Endothelial cell of umbilical vein (primary cell): ENCODE measurements around the gene ACMSD. TPM values are rescaled to one million over a fixed set of nuclear protein-coding genes. Genes with fewer than 3 reads are reported as not detected.

ENCODE experiments used
- BruUV-seq: library from RNA; stranded (reverse); fragments of 400-500 nt; replicated peaks from 2 replicates; lab custom pipeline; 2021; lab: Mats Ljungman, UMichigan
- CTCF ChIA-PET: fragments of 300-600, 350-600 bp; sonication (Branson Sonifier 250); formaldehyde crosslinking; loops from one replicate; lab custom pipeline; 2021; ENCODE audit warnings: antibody characterized with exemption, inconsistent platforms; lab: Charles Lee
- POLR2A ChIA-PET: fragments of 300-600, 350-600 bp; sonication (Branson Sonifier 250); formaldehyde crosslinking; loops from one replicate; lab custom pipeline; 2021; ENCODE audit warnings: antibody characterized with exemption, inconsistent platforms; lab: Charles Lee
- DNase-seq: peaks from one replicate; pipeline ENCODE4 v3.0.0-alpha.2; 2011; ENCODE audit warnings: low read depth, low spot score
- FAIRE-seq: peaks from 2 replicates; lab custom pipeline; 2011; peaks lifted over from hg19 to GRCh38; lab: Jason Lieb, UNC
- H2AFZ ChIP-seq: 2 replicates; pipeline ENCODE4 v1.6.0; 2012; ENCODE audit warnings: low read depth, low read length, control low read depth, inconsistent platforms
- H3K27ac ChIP-seq: 2 replicates; pipeline ENCODE4 v1.5.1; 2011; ENCODE audit warnings: low read depth, mild to moderate bottlenecking, control low read depth, low read length, moderate library complexity; ENCODE audit not compliant: insufficient read depth
- H3K27me3 ChIP-seq, 2 experiments: 2 replicates each; pipeline versions ENCODE4 v1.6.0 to v1.6.1; 2011; ENCODE audit warnings: low read length in 2 of 2, mixed read lengths in 1 of 2; ENCODE audit not compliant: control insufficient read depth in 2 of 2, insufficient read depth in 2 of 2
- H3K36me3 ChIP-seq, 2 experiments: 2 replicates in 1 of 2; 3 replicates in 1 of 2; pipeline ENCODE4 v1.5.1; 2011; ENCODE audit warnings: low read length in 2 of 2, mild to moderate bottlenecking in 1 of 2, moderate library complexity in 1 of 2; ENCODE audit not compliant: control insufficient read depth in 2 of 2, insufficient read depth in 2 of 2; ENCODE audit errors: extremely low read depth in 1 of 2
- H3K4me1 ChIP-seq: 3 replicates; pipeline ENCODE4 v1.5.1; 2011; ENCODE audit warnings: mild to moderate bottlenecking, low read length; ENCODE audit not compliant: control insufficient read depth, insufficient read depth; ENCODE audit errors: extremely low read depth
- H3K4me2 ChIP-seq: 2 replicates; pipeline ENCODE4 v1.6.1; 2011; ENCODE audit warnings: low read length, control low read depth, mixed read lengths; ENCODE audit not compliant: insufficient read depth
- H3K4me3 ChIP-seq, 3 experiments: fragments of 200-600 bp in 1 of 3; sonication (generic), shearing (Covaris generic) in 1 of 3; replicated peaks in 1 of 3; 2 replicates each; pipeline ENCODE4 v1.5.1; 2011 to 2016; ENCODE audit warnings: control low read depth in 3 of 3, low read length in 3 of 3, mild to moderate bottlenecking in 2 of 3, inconsistent platforms in 1 of 3, low read depth in 1 of 3, moderate library complexity in 1 of 3; ENCODE audit not compliant: insufficient read depth in 1 of 3
- H3K79me2 ChIP-seq: 2 replicates; pipeline ENCODE4 v1.6.0; 2012; ENCODE audit warnings: low read length, inconsistent platforms; ENCODE audit not compliant: control insufficient read depth, insufficient read depth
- H3K9ac ChIP-seq: replicated peaks from 2 replicates; pipeline ENCODE3; 2011; ENCODE audit warnings: low read length, control low read depth; ENCODE audit not compliant: insufficient read depth; ENCODE audit errors: extremely low read depth
- H3K9me1 ChIP-seq: replicated peaks from 3 replicates; pipeline ENCODE4 v1.6.0; 2011; ENCODE audit warnings: mild to moderate bottlenecking, low read length; ENCODE audit not compliant: control insufficient read depth, insufficient read depth; ENCODE audit errors: extremely low read depth
- H3K9me3 ChIP-seq: replicated peaks from 2 replicates; pipeline ENCODE4 v1.5.1; 2012; ENCODE audit warnings: low read length, inconsistent platforms; ENCODE audit not compliant: control insufficient read depth, insufficient read depth
- H4K20me1 ChIP-seq: replicated peaks from 2 replicates; pipeline ENCODE3; 2011; ENCODE audit warnings: mild to moderate bottlenecking, low read length; ENCODE audit not compliant: control insufficient read depth, insufficient read depth; ENCODE audit errors: extremely low read depth
- CTCF ChIP-seq, 2 donors: IDR thresholded peaks; 1 replicate in 1 of 2; 2 replicates in 1 of 2; pipeline ENCODE4 v1.5.1; 2011; ENCODE audit warnings: low read length in 2 of 2, mild to moderate bottlenecking in 2 of 2, moderate library complexity in 2 of 2, control low read depth in 1 of 2, inconsistent platforms in 1 of 2, low read depth in 1 of 2; ENCODE audit not compliant: insufficient read depth in 1 of 2; ENCODE audit errors: extremely low read depth in 1 of 2
- EZH2 ChIP-seq: IDR thresholded peaks from 2 replicates; pipeline ENCODE4 v1.6.1; 2012; ENCODE audit warnings: borderline replicate concordance, low read depth, mild to moderate bottlenecking, moderate library complexity, low read length, inconsistent platforms; ENCODE audit not compliant: severe bottlenecking
- FOS ChIP-seq: IDR thresholded peaks from 2 replicates; pipeline ENCODE4 v1.6.1; 2011; ENCODE audit warnings: mild to moderate bottlenecking, low read length, moderate library complexity, borderline replicate concordance; ENCODE audit not compliant: insufficient read depth
- GATA2 ChIP-seq: IDR thresholded peaks from 2 replicates; pipeline ENCODE4 v1.7.0; 2011; ENCODE audit warnings: low read depth, mild to moderate bottlenecking, moderate library complexity, mixed read lengths, low read length; ENCODE audit not compliant: insufficient read length, insufficient read depth
- JUN ChIP-seq: IDR thresholded peaks from 2 replicates; pipeline ENCODE4 v1.6.1; 2011; ENCODE audit warnings: borderline replicate concordance, low read depth; ENCODE audit not compliant: insufficient read length, insufficient read depth
- MAX ChIP-seq: IDR thresholded peaks from 2 replicates; pipeline ENCODE4 v1.6.1; 2011; ENCODE audit not compliant: insufficient read depth, insufficient read length
- MYC ChIP-seq: IDR thresholded peaks from one replicate; pipeline ENCODE4 v1.6.1; 2011; ENCODE audit warnings: mild to moderate bottlenecking, low read depth, low read length
- POLR2A ChIP-seq: IDR thresholded peaks from 2 replicates; pipeline ENCODE4 v1.6.1; 2012; ENCODE audit warnings: low read depth, mild to moderate bottlenecking, control low read depth, low read length
- POLR2AphosphoS5 ChIP-seq: IDR thresholded peaks from 2 replicates; pipeline ENCODE4 v1.6.1; 2012; ENCODE audit warnings: low read depth, mild to moderate bottlenecking, control low read depth, low read length, moderate library complexity; ENCODE audit not compliant: insufficient read depth
- dilution Hi-C: fragments of 300-500 bp; cut with MboI; formaldehyde crosslinking; loops from one replicate; pipeline ENCODE4 v1.15.0; 2019; ENCODE audit warnings: low sequenced_read_pairs; ENCODE audit not compliant: extremely low pct_ligation_motif_present
- intact Hi-C: fragments of 100-400 bp; cut with micrococcal nuclease; formaldehyde crosslinking; loops from one replicate; pipeline ENCODE4 v1.10.0; 2022
- polyA plus RNA-seq, 4 experiments: library from polyadenylated mRNA; depleted of rRNA in 3 of 4; stranded (reverse) in 3 of 4; unstranded in 1 of 4; fragments of >200 nt; gene quantifications; 2 replicates each; pipeline versions ENCODE4 v1.2.1 to v1.2.3, GENCODE V29; 2011 to 2012; ENCODE audit warnings: missing spikeins in 1 of 4
- total RNA-seq: library from RNA; stranded (reverse); gene quantifications from 2 replicates; pipeline ENCODE4 v1.2.3, GENCODE V29; 2021

Gene ACMSD
- total and polyA plus RNA-seq, 2 donors (not counting 3 experiments of a cell fraction or from before 2014, with no cell fraction given), result not detected

- Histone ChIP-seq H3K4me1 (no peaks in the 10 kb centered on the region), H4K20me1 (no peaks in the 10 kb centered on the region), H3K4me3 (no peak overlapping the region), H3K9me3 (no peaks in the 10 kb centered on the region), H3K27me3 (peaks cover 0 to 4% of the 10 kb centered on the region in 2 experiments), H3K4me2 (no peak overlapping the region), H3K79me2 (no peaks in the 10 kb centered on the region), H2AFZ (no peak overlapping the region), H3K36me3 (no peaks in the 10 kb centered on the region), H3K9ac (no peak overlapping the region), H3K9me1 (no peaks in the 10 kb centered on the region), H3K27ac (no peak overlapping the region)
- BruUV-seq, result no TSS peak
- intact Hi-C loops (no loop called here), dilution Hi-C loops (no loop called here)
- TF ChIP-seq CTCF (IDR thresholded peaks at IDR 0.05; ENCODE audit: extremely low read depth in 1 of 2, insufficient read depth in 1 of 2, low read depth in 1 of 2, low read length in 2 of 2) (no peak), MAX (no peak), MYC (no peak), FOS (no peak), GATA2 (no peak)
- CTCF ChIA-PET, result interaction anchor here (0.6 kb wide), 2 partner anchors 12 to 240 kb away, joined by 3 read pairs; no protein-coding TSS in a partner anchor
- POLR2A ChIA-PET, result no interaction called here
- DNase-seq (no peak), FAIRE-seq (no peak)
Observed at GRCh38 chr2:134855709-134856108, 17.3 kb downstream of the ACMSD start.

GRCh38 chr2:134858245-134858644 is 19.8 kb downstream of the ACMSD start:
- H3K9ac ChIP-seq, result no peak overlapping the region
- no peak overlapping the region for H3K27ac ChIP-seq
- no peaks in the 10 kb centered on the region for H4K20me1 ChIP-seq
- ChIA-PET POLR2A (no interaction called here), CTCF (no interaction called here)
- dilution Hi-C loops (no loop called here), intact Hi-C loops (no loop called here)
- H3K4me1 ChIP-seq, result no peaks in the 10 kb centered on the region
- no peaks in the 10 kb centered on the region for H3K9me3 ChIP-seq
- no peak for DNase-seq
- no peak overlapping the region for H2AFZ ChIP-seq
- FAIRE-seq, result no peak
- no peaks in the 10 kb centered on the region for H3K9me1 ChIP-seq
- H3K36me3 ChIP-seq, result no peaks in the 10 kb centered on the region
- H3K4me2 ChIP-seq, result no peak overlapping the region
- BruUV-seq, result no TSS peak
- peaks cover 0 to 4% of the 10 kb centered on the region in 2 experiments for H3K27me3 ChIP-seq
- no peaks in the 10 kb centered on the region for H3K79me2 ChIP-seq
- TF ChIP-seq CTCF (IDR thresholded peaks at IDR 0.05; ENCODE audit: extremely low read depth in 1 of 2, insufficient read depth in 1 of 2, low read depth in 1 of 2, low read length in 2 of 2) (no peak), EZH2 (no peak), POLR2A (no peak), MYC (no peak), JUN (no peak), POLR2AphosphoS5 (no peak), GATA2 (no peak), MAX (no peak)
- H3K4me3 ChIP-seq, result no peak overlapping the region
